ENCODE measurements around the gene PRDM10.
"Not testable (repeated sequence)": the region's sequence is repeated elsewhere in the genome, so short reads cannot be mapped to it uniquely, and the experiment has no call there.

PRDM10 gene

DNA sequence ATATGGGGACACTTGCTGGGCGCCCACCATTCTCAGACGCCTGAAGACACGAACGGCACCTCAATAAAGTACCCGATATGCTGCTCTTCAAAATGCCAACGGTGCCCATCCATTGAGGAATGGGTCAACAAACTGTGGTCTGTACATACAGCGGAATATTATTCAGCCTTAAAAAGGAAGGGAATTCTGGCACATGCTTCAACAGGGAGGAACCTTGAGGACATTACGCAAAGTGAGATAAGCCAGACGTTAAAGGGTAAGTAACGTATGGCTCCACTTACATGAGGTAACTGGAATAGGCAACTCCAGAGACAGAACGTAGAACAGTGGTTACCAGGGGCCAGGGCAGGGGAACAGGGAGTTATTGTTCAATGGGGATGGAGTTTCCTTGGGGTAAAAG, 28.0 kb downstream of the PRDM10 start:
- no peak for DNase-seq

DNA sequence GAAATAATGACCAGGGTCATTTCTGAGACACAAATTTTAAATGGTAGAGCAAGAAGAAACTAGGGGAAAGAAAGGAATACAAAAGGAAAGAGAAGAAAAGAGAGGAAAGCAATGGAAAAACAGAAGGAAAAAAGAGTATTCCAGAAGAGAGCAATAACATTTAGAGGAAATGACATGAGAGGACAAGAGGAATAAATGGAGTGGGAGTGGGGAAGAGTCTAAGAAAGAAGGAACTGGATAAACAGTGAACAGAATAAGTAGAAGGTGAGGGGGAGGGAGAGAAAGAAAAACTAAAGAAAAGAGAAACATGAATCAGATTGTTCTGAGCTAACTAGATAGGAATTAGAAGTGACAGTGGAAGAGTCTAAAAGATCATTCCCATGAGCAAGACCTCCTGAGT, 28.4 kb downstream of the PRDM10 start:
- no peak for DNase-seq

DNA sequence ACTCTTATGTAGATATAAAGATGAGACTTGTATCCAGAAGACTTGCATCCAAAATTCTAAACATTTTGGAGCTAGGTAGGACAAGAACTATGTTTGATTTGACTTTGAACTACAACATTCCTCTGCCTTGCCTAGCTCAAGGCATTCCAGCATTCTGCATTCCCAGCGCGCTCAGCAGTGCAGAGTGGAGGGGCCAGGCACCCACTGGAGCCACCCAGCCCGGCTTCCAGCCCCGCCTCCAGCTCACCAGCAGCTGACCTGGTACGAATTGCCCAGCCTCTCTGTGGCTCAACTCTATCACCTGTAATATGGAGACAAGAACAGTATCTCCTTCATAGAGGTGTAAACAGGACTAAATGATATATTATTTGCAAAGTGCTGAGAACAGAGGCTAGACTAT, 28.8 kb downstream of the PRDM10 start:
- DNase-seq = no peak

DNA sequence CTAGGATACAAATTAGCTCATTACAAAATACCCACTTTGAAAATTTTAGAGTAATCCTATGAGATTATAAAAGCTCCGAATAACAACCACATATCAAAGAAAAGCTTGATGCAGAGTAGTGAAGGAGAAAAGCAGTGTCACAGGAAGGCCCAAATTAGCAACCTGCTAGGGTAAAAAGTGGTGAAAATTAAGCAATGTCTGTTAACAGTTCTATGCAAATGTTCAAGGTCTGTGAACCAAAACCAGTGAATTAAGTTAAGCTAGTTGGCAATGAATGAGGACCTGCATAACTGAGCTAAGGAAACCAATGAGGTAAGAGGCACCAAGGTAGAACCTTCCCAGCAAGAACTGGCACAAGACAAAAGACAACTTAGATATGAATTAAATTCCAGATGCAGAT, 29.6 kb downstream of the PRDM10 start:
- no peak for DNase-seq

DNA sequence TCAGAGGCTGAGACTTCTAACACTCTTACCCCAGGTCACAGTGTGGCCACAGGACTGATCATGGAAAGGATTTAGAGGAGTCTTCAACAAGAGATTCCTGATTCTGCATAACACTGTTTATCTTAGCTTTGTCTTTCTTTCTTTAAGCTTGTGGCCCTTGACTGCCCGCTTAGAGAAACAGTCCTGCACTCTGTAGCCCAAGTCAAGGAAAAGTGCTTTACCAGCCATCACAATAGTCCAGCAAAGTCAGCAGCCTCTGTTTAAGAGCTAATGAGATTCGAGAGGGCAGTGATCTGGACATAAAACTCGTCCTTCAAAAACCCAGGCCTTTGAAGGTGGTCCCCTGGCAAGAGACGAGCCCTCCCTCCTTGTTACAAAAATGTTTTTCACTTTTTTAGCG, 30.0 kb downstream of the PRDM10 start:
- DNase-seq = no peak

DNA sequence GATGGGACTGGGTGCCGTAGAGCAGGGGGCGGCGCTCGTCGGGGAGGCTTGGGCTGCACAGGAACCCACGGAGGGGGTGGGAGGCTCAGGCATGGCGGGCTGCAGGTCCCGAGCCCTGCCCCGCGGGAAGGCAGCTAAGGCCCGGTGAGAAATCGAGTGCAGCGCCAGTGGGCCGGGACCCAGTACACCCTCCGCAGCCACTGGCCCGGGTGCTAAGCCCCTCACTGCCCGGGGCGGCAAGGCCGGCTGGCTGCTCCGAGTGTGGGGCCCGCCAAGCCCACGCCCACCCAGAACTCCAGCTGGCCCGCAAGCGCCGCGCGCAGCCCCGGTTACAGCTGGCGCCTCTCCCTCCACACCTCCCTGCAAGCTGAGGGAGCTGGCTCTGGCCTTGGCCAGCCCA, 30.8 kb downstream of the PRDM10 start:
- not testable (repeated sequence) for DNase-seq

DNA sequence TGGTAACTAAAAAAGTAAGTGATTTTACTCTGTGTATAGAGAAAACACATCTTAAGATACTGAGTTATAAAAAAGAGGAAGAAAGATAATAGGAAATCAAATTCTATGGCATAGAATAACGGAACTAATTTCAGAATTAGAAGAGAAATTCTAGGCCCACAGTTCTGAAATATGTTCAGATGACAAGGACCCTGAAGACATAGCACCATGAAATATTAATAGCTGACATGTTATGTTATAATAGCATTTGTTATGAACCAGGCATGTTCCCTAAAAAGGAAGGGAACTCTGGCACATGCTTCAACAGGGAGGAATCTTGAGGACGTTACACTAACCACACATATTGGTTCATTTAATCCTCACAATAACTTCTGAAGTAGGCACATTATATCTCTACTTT, 32.7 kb downstream of the PRDM10 start:
- DNase-seq = no peak

DNA sequence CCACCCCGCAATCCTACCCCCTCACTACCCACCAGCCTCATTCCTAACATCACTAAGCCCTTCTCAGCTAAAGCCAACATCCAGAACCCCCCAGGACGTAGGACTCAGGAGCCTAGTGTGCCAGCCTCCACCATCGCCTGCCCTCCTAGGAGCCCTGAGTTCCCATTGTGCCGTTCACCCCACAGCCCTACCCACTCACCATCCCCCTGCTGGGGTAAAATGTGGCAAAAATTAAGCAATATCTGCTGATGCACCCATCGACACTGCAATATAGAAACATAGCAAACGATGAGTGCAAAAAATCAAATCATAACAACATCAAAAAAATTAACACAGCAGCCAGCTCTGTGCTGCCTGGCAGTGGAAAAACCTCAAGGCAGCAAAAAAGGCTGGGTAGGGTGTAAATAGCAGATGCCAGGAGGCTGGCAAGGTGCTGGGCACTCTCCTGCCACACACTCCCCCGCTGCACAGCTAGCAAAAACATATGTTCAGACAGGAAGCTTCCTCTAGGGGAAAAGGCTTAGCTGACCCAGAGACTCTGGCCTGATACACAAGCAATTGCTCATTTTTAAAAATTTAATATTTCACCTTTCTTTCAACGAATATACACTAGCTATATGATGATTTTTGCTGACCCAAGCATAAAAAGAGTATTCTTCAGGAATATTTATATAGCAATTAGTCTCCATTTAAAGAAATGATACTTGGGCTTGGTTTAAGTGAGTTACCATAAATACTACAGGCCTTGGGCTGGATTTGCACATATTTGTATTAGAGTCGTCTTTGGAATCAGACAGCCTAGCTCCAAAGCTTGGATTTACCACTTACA, 33.8 kb downstream of the PRDM10 start:
- no peak for DNase-seq

DNA sequence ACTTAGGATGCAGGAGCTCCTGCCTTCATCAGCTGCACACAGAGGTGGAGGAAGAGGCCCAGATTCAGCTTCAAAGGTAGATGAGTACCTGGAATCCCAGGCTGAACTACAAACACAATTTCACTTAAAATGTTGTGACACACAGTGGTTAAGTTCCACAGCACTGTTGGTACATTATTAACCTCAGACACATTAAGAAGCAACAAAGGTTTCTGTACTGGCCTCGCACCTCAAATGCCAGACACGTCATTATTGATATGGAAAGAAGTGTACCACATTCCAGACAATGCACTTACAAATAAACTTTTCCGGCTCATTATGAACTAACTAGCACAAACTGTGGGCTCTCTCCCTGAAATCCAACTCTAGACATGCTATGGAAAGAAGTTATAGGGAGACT, 34.6 kb downstream of the PRDM10 start:
- DNase-seq = no peak

DNA sequence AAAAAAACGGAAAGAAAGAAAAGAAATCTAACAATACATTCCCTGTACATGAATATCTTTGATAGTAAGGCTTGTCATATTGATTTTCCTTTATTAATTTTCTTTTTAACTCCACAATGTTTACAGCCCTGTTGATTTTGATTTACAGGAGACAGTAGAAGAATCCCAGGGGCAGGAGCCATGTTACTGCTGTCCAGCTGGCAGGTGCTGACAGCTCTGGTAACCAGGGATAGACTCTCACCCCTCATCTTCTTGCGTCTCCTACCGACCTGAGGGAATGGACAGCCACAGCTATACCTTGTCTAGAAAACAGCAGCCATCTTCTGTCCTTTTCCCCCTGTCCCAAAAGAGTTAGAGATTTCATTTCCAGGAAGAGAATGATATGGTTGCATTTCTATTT, 37.4 kb downstream of the PRDM10 start:
- DNase-seq = no peak

DNA sequence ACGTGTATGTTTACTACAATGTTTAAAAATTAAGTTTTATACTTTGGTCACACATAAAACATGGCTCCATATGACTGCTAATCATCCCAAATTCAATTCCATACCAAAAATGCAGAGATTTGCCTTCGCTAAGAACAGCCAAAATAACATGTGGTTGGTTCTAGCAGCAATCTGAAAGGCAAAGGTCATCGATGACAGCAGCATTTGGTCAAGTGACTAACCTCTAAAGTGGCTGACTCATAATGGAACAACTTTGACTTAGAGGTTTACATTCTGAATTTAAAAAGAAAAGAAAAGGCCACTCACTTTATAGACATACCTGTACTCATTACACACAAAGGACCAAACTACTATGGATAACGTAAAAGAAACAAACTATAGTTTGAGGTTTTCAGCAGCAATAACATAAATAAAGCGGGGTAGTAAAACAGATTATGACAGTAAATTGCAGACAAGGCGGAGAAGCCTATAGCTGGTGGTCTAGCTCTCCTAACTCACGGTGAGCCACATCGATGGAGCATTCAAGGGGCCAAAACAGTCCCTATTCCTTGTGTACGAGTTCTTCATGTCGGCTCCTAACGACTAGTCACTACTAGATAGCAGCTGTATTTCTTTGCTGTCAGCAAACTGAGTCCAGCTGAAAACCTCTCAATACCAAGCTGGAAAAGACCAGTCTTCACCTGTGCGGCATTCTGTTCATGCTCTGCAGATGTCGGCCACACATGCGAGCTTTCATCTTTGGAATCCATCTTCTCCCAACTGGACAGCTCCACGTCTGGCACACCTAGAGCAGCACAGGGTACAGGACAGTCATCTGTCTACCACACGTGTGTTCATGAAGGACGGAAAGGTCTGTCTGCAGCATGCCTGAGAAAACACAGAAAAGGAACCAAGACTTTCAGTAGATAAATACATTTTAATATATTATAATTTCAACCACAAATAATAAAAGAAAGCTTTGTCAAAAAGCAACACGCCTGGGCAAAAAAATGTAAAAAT, 42.1 kb downstream of the PRDM10 start:
- no peak for DNase-seq

DNA sequence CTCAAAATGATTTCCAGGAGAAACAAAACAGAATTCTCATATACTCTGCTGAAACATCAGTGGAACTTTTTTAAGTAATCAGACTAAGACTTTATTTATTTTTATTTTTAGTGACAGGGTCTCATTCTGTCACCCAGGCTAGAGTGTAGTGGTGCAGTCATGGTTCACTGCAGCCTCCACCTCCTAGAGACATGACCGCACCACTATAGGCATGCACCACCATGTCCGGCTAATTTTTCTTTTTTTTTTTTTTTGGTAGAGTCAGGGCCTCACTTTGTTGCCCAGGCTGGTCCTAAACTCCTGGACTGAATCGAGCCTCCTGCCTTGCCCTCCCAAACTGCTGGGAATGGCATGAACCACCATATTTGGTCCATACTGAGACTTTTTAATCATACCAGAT, 42.9 kb downstream of the PRDM10 start:
- no peak for DNase-seq

DNA sequence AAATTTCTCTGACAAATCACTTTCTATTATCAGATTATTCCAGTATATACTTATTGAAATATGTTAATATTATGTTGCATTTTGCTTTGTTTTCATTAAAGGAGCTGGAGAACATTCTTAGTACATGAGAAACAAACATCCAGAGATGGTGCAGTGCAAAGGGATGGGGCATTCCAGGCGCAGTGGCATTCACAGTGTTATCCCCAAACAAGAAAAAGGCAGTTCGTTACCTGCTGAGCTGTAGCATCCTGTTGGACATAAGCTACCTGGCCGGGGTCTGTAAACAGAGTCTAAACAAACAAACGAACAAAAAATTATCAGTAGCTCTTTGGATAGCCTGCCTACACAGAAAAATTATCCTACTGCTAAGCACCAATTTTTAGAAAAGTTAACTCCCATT, 47.4 kb downstream of the PRDM10 start:
- no peak for DNase-seq

DNA sequence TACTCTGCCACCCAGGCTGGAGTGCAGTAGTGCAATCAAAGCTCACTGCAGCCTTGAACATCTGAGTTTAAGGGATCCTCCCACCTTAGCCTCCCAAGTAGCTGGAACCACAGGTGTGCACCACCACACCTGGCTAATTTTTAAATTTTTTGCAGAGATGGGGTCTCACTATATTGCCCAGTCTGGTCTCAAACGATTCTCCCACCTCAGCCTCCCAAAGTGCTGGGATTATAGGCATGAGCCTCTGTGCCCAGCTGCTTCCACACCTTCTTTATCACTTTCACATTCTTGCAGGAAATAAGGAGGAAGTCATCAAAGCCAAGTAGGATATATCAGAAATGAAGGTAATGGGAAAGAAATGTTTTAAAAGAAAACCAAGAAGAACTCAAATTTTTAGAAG, 47.9 kb downstream of the PRDM10 start:
- DNase-seq = not testable (repeated sequence)

DNA sequence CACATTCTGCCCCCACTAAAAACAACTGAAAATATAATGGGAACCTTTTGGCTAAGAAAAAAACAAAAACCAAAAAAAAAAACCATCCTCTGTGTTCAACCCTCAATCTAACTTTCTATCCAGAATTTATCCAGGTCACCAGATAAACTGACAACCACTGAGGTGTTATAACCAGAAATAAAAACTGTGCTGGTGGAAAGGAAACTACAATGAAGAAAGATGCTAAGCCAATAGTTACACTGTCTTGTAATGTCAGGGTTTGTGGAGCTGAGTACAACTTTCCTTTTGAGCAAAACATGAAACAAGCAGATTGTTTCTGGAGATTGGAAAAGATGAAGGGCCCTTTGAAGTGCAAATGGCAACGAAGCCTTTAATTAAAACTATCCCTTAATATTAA, 50.8 kb downstream of the PRDM10 start:
- DNase-seq = no peak

DNA sequence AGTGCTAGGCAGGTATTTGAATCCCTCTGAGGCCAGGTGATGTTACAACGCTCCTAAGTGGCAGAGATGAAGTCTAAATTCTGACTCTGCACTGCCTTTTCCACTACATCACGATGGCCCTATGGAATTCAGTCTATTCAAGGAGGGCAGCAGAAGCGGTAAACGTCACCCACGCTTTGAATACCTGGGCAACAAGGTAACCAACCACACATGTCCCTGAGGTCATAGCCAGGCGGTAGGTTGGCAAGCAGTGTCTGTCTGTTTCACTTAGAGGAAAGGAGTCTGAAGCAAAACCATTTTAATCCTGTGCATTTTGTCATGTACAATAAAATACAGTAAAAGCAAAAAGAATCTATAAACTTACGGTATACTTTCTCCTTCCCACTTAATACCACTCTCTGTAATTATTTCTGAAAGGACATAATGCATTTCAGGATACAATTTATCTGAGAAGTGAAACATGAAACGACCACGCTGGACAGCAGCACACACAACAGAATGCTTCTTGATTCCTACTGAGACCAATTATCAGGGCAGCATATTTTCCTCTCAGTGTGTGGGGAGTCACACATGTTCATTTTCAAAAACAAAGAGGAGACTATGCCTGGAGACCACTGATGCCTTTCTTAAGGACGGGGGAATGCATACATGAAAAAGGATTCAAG, 51.3 kb downstream of the PRDM10 start:
- DNase-seq = no peak

DNA sequence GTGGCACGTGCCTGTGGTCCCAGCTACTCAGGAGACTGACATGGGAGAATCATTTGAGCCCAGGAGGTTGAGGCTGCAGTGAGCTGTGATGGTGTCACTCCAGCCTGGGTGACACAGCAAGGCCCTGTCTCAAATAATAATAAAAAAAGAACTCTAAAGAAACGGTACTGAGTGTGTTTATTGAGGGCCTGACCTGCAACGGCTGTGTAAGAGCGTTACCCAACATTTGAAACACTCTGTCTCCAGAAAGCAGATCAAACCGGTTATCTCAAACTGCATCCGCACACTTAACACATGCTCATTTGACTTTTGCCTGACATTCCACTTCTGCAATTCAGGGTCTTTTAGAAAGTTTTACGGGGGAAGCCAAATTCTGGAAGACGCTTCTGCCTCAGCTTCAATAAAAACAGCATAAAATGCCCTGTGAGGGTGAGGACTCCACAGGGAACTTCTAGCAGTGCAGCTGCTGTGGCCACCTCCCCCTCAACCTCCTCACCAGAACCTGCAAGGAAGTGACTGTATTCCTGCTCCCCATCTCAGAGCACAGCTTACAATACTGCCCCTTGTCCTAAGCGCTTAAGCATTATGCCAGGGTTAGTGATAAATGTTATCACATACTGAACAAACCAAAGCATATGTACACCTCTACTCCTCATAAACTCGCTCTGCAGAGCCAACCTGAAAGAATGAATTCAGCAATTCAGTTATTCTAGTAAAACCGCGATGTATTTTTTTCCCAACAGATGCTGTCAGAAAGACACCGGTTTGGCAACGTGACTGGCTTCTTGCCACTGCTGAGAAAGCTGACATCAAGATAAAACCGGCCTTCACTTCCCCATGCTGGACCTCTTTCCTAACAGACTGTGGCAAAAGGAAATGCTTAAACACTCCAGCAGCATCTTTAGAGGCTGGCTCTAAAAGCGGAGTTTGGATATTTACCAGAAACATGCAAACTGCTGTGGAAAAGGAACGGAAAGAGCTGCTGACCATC, 52.2 kb downstream of the PRDM10 start:
- no peak for DNase-seq

DNA sequence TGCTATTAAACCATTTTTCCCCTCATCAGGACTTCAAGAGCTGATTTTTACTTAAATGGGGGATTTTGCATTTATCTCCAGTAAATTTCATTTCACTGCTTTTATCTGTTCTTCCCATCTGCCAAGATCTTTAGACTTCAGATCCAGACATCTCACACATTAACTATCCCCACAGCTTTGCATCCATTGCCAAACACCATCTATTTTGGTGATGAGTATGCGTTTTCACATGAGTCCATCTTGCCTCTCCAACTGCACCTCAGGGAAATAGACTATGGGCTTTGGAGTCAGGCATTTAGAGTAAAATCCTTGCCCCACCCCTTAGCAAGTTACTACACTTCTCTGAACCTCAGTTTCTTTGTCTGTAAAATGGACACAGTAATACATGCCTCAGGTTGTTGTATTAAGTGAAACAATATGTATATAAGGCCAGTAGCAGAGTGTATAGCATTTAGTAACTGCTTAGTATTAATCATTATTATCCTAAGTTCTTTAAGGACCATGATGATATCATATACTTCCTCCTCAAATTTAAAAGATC, 53.6 kb downstream of the PRDM10 start:
- DNase-seq = no peak

DNA sequence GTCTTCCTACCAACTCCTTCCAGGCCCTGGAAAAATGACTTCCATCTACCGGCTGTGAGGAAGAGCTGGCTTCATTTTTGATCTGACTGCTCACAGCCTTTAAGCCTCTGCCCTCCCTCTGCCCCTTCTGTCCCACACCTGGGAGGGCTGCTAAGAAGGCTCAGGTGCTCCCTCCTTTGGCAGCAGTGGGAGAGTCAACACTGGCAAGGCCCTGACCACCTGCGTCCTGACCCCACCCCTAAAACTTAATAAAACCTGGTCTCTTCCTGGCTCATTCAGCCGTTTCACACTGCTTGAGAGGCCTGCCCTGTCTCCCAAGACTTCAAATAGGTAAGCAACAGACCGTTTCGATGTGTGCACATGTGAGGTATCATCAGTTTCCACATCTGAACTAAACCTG, 55.2 kb downstream of the PRDM10 start:
- no peak for DNase-seq

DNA sequence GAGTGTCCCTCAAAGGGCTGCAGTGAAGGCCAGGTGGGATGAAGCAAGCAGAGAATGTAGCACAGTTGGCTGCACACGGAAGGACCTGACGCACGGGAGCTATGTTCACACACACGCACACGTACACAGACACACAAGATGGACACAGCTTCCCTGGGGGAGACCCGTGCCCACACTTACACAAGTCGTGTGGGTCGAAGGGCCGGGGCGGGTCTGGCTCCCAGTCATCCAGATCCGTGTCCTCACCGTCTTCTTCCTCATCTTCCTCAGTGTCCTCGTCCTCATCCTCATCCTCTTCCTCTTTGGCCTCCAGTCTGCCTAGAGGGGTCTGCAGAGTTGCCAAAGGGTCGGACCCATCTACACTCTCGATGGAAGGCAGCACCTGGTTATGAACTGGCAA, 55.7 kb downstream of the PRDM10 start:
- no peak for DNase-seq

DNA sequence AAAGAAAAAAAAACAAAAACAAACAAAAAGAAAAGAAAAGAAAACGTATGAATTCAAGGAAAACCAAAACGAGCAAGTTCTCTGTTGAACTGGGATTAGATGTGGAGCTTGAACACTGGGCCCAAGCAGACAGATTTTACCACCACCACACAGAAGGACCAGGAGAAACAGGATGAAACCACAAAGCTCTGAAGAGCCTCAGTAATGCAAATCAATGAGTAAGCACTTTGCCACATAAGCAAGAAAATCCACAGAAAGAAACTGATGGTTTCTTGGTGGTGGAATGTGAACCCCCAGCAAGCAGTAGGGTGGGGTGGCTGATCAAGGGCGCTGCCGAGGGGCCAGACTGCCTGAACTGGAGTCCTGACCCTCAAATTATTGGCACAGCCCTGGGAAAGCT, 56.4 kb downstream of the PRDM10 start:
- DNase-seq = no peak

DNA sequence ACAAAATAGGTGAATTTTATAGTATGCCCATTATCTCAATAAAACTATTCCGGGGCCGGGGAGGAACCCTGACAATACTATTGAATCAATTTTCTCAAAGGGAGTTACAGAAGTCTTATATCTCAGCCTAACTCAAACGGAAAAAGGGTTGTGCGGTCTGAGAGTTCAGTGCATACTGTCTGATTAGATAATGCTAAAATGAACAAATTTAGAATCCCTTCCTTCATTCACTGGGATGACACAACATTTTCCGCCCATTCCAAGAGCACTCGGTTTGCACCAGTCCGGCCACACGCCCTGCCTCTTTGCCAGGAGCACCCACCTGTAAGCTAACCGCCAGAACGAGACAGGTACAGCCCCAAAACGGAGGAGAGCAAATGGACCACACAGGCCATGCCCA, 57.3 kb downstream of the PRDM10 start:
- no peak for DNase-seq
